Measurements from ENCODE around the gene FBXL15.

- TF ChIP-seq CTCF (IDR thresholded peaks at IDR 0.05) (no peak), POLR2A (IDR thresholded peaks at IDR 0.05) (no peak)
Observed at GRCh38 chr10:102438374-102438773, 17.7 kb downstream of the FBXL15 start.
